ENCODE data around the gene SMIM29. TPM values are rescaled to one million over a fixed set of nuclear protein-coding genes. Genes with fewer than 3 reads are reported as not detected.
A peak's percentile ranks its signal among the peaks of the same experiment; 100 is the strongest.
"Not testable (repeated sequence)": the region's sequence is repeated elsewhere in the genome, so short reads cannot be mapped to it uniquely, and the experiment has no call there.

SMIM29 gene
- total RNA-seq, 1 donor from 2014 or later: 34.2 TPM

GRCh38 chr6:34269658-34270341, 21.0 kb upstream of the SMIM29 start:
- not testable (repeated sequence) for DNase-seq (ENCODE audit: extremely low read depth, low read depth, low spot score)

GRCh38 chr6:34269132-34269531, 20.3 kb upstream of the SMIM29 start:
- DNase-seq (ENCODE audit: extremely low read depth, low read depth, low spot score): not testable (repeated sequence)

DNA sequence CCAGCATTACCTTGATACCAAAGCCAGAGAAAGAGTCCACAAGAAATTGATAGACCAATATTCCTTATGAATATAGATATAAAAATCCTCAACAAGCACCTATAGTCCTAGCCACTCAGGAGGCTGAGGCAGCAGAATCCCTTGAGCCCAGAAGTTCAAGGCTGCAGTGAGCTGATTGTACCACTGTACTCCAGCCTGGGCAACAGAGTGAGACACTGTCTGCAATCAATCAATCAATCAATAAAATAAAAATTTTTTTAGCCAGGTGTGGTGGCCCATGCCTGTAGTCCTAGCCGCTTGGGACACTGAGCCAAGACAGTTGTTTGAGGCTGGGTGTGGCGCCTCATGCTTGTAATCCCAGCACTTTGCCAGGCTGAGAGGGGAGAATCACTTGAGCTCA, 18.9 kb upstream of the SMIM29 start:
- DNase-seq (ENCODE audit: extremely low read depth, low read depth, low spot score): no peak

GRCh38 chr6:34263484-34263883, 14.7 kb upstream of the SMIM29 start:
- DNase-seq (ENCODE audit: extremely low read depth, low read depth, low spot score): not testable (repeated sequence)

- DNase-seq (ENCODE audit: extremely low read depth, low read depth, low spot score): no peak
Measured at GRCh38 chr6:34260576-34261267, 11.9 kb upstream of the SMIM29 start.

DNA sequence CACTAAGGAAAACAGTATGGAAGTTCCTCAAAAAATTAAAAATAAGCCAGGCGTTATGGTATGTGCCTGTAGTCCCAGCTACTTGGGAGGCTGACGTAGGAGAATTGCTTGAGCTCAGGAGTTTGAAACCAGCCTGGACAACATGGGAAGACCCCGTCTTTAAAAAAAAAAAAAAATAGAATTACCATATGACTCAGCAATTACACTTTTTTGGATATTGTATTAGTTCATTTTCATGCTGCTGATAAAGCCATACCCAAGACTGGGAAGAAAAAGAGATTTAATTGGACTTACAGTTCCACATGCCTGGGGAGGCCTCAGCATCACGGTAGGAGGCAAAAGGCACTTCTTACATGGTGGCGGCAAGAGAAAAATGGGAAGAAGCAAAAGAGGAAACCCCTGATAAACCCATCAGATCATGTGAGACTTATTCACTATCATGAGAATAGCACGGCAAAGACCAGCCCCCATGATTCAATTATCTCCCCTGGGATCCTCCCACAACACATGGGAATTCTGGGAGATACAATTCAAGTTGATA, 10.8 kb upstream of the SMIM29 start:
- no peak for DNase-seq (ENCODE audit: extremely low read depth, low read depth, low spot score)

- not testable (repeated sequence) for DNase-seq (ENCODE audit: extremely low read depth, low read depth, low spot score)
Measured at GRCh38 chr6:34252395-34252794, 3.6 kb upstream of the SMIM29 start.

DNA sequence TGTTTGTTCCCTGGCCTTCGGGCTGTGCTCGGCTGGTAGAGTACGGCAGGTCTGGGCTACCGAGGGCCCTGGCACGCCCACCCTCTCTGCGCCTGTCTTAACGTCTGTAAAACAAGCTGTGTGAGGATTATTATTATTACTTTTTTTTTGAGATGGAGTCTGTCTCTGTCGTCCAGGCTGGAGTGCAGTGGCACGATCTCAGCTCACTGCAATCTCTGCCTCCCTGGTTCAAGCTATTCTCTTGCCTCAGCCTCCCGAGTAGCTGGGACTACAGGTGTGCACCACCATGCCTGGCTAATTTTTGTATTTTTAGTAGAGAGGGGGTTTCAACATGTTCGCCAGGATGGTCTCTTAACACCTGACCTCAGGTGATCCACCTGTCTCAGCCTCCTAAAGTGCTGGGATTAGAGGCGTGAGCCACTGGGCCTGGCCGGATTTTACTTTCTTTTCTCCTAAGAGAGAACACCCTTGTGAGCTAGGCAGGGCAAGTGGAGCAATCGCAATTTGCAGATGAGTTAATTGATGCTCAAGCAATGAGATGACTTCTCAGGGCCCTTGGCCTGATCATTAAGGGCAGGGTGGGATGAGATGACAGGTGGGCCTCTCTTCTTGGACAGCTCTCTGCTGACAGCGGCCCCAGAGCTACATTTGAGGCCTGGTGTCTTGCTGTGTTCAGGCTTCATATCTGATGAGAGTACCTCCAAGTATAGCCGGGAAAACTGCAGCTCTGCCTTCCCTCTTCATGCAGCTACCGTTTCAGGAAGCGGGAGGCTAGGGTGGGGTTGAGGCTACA, 859 bp upstream of the SMIM29 start:
- no peak for DNase-seq (ENCODE audit: extremely low read depth, low read depth, low spot score)

GRCh38 chr6:34248198-34248726, 544 bp downstream of the SMIM29 start:
- no peak for DNase-seq (ENCODE audit: extremely low read depth, low read depth, low spot score)

DNA sequence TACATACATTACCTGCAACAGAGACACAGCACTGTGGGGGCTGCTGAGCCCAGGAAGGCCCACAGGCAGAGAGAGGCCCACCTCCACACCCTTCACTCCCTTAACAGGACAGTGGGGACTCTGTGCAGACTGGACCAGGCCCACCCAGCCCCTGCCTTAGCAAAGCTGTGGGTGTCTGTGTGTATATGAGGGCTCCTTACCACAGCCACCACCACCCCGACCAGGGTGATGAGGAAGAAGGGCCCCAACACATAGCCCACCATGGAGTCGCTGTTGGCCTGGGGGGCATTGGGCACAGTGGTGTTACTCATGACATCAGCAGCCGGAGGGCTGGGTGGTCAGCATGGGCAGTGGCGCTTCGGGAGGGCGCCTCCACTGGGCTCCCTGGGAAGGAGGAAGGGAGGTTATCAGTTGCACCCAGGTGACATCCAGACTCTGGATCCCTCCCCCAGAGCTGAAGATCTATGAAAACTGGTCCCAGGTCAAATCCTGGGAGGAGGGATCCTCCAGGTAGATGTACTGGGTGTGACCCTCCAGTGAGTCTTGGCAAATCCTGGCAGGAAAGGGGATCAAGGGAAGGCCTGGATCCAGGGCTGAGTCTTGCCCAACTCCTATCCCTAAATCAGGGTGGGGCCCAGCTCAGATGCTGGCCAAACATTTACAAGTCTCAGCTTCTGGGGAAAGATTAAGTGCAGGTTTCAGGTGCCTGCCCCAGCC, 1.2 kb downstream of the SMIM29 start:
- no peak for DNase-seq (ENCODE audit: extremely low read depth, low read depth, low spot score)

DNA sequence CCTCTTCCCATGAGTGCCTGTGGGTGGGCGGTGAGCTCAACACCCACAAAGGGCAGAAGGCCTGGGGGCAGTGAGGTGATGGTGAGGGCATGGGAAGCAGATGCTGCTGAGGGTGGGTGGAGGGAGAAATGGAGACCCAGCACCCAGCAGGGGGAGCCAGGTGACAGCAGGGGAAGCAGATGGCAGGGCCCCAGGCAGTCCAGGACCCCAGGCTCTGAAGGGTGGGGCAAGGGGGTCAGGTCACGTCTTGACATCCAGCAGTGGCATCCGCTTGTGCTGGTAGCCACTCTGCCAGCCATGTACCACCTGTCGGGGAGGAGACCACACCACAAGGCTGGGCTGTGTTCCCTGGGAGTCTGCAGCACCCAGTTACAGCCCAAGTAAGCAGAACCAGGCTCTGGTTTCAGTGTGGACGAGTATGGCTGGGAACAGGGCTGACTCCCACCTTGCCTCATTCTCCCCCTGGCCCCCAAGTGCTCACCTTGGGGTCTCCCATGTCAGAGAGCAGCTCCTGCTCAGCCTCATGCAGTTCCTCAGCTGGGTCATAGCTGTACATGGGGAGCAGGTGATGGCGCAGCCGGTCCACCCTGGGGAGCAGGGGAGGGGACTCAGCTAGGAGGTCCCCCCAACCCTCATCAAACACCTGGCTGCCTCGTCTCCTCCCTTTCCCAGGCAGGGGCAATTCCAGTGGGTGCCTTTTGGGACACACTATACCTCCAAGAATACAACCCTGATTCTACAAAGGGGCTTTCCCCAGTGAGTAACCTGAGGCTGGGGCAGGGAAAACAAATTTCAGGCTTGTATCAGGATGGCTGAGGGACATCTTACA, 2.0 kb downstream of the SMIM29 start:
- DNase-seq (ENCODE audit: extremely low read depth, low read depth, low spot score): no peak

GRCh38 chr6:34246249-34246562, 2.6 kb downstream of the SMIM29 start:
- DNase-seq (ENCODE audit: extremely low read depth, low read depth, low spot score): no peak

DNA sequence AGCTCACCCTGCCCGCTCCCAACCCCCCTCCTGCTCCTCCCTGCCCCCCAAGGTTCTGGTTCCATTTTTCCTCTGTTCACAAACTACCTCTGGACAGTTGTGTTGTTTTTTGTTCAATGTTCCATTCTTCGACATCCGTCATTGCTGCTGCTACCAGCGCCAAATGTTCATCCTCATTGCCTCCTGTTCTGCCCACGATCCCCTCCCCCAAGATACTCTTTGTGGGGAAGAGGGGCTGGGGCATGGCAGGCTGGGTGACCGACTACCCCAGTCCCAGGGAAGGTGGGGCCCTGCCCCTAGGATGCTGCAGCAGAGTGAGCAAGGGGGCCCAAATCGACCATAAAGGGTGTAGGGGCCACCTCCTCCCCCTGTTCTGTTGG, 3.1 kb downstream of the SMIM29 start:
- DNase-seq (ENCODE audit: extremely low read depth, low read depth, low spot score): not testable (repeated sequence)

GRCh38 chr6:34245032-34245760, 3.6 kb downstream of the SMIM29 start:
- not testable (repeated sequence) for DNase-seq (ENCODE audit: extremely low read depth, low read depth, low spot score)

DNA sequence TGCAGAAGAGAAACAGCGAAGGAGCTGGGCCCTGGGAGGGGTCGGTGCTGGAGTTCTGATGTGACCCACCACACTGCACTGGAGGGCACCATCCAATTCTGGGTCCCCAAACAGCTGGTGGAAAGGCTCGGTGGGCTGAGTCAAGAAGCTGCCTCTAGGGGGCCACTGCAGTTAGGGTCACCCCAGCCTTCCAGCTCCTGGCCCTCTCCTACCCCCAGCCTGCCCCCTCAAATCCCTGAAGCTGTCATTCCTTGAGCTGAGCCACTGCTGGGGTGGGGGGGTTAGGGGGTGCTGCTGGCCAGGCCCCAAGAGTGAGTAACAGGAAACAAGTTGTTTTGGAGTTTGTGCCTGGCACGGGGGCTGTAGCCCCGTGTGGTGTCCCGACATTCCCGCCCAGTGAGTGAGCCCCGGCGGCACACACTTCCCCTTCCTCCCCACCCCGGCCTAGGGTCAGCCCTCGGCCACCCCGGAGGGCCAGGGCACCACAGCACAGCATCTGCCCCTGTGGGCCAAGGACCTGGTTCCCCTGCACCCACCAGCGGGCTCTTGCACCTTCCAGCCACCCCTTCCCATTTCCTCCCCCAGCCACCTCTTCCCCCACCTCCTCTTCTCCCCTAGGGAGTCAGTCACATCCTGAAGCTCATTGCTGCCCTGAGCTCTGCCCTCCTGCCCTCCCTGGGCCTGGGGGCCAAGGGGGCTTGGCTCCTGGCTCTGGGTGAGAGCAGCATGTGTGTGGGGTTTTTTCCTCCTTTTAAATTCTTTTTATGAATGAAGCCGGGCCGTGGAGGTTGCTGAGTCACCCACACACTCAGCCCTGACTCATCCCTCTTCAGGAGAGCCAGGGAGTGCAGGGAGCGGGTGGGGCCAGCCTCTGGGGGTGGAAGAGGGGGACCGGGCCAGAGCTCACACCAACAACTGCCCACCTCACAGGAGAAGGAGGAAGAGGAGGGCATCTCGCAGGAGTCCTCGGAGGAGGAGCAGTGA, 4.6 kb downstream of the SMIM29 start:
- peak; percentile 58 for DNase-seq (ENCODE audit: extremely low read depth, low read depth, low spot score)

DNA sequence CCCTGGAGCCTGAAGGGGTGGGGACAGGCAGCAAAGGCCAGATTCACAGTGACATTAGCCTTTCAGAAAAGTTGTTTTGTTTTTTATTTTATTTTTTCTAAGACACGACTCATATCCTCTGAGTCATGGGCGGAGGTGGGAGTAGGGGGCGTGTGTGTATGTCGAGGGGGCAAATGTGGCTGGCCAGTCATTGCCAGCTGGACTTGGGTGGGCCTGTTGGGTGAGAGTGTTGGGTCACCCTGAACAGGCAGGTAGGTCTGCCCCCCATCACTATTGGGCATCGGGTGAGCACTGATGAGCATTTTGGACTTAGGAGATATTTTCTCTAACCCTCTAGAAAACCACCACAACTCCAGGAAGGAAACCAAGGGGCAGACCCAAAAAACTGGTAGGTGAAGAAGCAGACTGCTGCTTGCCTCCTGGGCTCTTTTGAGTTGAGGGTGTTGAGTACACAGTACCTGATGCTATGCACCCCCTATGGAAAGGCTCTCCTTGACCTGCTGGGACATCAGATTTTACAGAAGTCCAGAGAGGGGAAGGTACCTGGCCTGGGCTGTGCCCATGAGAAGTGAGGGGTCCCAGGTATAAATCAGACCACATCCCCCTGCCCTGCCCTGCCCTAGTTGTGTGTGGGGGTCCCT, 5.6 kb downstream of the SMIM29 start:
- DNase-seq (ENCODE audit: extremely low read depth, low read depth, low spot score): no peak

Data from glomerular endothelial cell (primary cell).